Glutamatergic neuron (in vitro differentiated cells): ENCODE results near the gene HS3ST3B1. TPM values are rescaled to one million over a fixed set of nuclear protein-coding genes. Genes with fewer than 3 reads are reported as not detected.

Source experiments
- DNase-seq: peaks from one replicate; pipeline ENCODE4 v3.0.0; 2022
- H3K27ac Mint-ChIP-seq: one replicate; pipeline ENCODE4 v1.8.0; 2020; ENCODE audit warnings: mild to moderate bottlenecking, mixed read lengths, inconsistent platforms; ENCODE audit not compliant: unreplicated experiment
- H3K27me3 Mint-ChIP-seq: one replicate; pipeline ENCODE4 v1.8.0; 2020; ENCODE audit warnings: mild to moderate bottlenecking, moderate library complexity, mixed read lengths, inconsistent platforms; ENCODE audit not compliant: unreplicated experiment
- H3K36me3 Mint-ChIP-seq: one replicate; pipeline ENCODE4 v1.8.0; 2020; ENCODE audit warnings: mild to moderate bottlenecking, mixed read lengths, inconsistent platforms; ENCODE audit not compliant: unreplicated experiment
- H3K4me1 Mint-ChIP-seq: one replicate; pipeline ENCODE4 v1.8.0; 2020; ENCODE audit warnings: mild to moderate bottlenecking, low read depth, mixed read lengths, inconsistent platforms; ENCODE audit not compliant: unreplicated experiment
- H3K4me3 Mint-ChIP-seq: one replicate; pipeline ENCODE4 v1.8.0; 2020; ENCODE audit warnings: mild to moderate bottlenecking, mixed read lengths, inconsistent platforms; ENCODE audit not compliant: unreplicated experiment
- H3K9me3 Mint-ChIP-seq: one replicate; pipeline ENCODE4 v1.8.0; 2020; ENCODE audit warnings: mild to moderate bottlenecking, moderate library complexity, mixed read lengths, inconsistent platforms; ENCODE audit not compliant: unreplicated experiment
- total RNA-seq: library from RNA; stranded (reverse); fragmentation: NEBNext Ultra II Directional; extraction: Animal tissue kit (Norgen Biotek cat#: 25700); gene quantifications from one replicate; pipeline ENCODE4 v1.2.1, GENCODE V29; 2021; ENCODE audit not compliant: unreplicated experiment
- TF ChIP-seq, protein P1 (sequence below): fragments of 200-600 bp; sonication (generic); IDR thresholded peaks from one replicate; pipeline ENCODE4 v1.5.0; 2021; ENCODE audit not compliant: partially characterized antibody, unreplicated experiment

The HS3ST3B1 gene
- total RNA-seq, 1 donor from 2014 or later, result 2.4 TPM

DNA sequence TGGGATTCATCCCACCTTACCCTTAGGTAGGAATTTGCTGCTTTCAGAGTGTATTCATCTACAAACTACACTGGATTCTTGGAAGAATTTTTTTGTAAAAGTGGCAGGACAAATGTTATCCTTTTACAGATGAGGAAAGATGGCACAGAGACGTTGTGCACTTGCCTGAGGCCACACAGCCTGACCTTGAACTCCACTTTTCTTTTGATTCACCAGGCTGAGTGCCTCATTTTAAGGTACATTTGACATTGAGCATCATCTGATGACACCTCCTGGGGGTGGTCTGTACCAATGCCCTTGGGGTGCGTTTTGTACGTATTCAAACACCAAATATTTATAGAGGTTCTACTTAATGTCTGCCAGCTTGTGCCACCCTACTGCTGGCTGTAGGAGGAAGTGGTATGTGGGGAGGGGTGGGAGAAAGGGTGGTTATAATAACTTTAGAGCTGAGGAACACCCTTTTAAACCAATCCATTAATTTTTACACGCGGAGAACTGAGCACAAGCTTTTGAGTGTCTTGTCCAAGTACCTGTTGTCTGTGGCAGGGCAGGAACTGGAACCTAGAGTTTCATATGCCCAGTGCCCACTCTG, 29.1 kb downstream of the HS3ST3B1 start:
- DNase-seq, result no peak
- Mint-ChIP-seq H3K4me1 (peaks cover 3% of the 10 kb centered on the region), H3K27me3 (peaks cover 3% of the 10 kb centered on the region), H3K4me3 (no peak overlapping the region), H3K36me3 (no peaks in the 10 kb centered on the region), H3K27ac (no peak overlapping the region), H3K9me3 (peaks cover 2% of the 10 kb centered on the region)
- TF ChIP-seq, protein P1, sequence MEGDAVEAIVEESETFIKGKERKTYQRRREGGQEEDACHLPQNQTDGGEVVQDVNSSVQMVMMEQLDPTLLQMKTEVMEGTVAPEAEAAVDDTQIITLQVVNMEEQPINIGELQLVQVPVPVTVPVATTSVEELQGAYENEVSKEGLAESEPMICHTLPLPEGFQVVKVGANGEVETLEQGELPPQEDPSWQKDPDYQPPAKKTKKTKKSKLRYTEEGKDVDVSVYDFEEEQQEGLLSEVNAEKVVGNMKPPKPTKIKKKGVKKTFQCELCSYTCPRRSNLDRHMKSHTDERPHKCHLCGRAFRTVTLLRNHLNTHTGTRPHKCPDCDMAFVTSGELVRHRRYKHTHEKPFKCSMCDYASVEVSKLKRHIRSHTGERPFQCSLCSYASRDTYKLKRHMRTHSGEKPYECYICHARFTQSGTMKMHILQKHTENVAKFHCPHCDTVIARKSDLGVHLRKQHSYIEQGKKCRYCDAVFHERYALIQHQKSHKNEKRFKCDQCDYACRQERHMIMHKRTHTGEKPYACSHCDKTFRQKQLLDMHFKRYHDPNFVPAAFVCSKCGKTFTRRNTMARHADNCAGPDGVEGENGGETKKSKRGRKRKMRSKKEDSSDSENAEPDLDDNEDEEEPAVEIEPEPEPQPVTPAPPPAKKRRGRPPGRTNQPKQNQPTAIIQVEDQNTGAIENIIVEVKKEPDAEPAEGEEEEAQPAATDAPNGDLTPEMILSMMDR, result no peak

DNA sequence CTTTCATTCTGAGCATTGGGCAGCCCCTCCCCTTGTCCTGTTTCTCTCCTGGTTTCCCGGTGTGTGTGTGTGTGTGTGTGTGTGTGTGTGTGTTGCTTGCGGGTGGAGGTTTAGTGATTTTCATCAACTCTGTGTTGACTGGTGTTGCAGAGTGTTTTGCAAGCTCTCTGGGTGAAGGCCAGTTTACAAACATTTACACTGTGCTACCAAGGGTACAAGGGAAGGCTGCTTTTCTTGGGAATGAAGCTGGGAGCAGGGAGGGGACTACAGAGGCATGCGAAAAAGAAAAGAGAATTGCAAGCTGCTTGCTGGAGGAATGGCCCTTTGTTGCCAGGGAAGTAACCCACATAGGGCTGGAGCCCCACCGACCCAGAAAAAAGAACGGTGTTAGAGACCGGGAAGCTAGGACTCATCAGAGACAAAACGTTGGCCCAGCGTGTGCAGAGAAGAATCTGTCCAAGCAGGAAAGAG, 29.6 kb downstream of the HS3ST3B1 start:
- TF ChIP-seq, protein P1, result no peak
- Mint-ChIP-seq H3K27ac (no peak overlapping the region), H3K4me1 (peaks cover 3% of the 10 kb centered on the region), H3K27me3 (peaks cover 3% of the 10 kb centered on the region), H3K36me3 (no peaks in the 10 kb centered on the region), H3K4me3 (no peak overlapping the region), H3K9me3 (peaks cover 2% of the 10 kb centered on the region)
- no peak for DNase-seq

DNA sequence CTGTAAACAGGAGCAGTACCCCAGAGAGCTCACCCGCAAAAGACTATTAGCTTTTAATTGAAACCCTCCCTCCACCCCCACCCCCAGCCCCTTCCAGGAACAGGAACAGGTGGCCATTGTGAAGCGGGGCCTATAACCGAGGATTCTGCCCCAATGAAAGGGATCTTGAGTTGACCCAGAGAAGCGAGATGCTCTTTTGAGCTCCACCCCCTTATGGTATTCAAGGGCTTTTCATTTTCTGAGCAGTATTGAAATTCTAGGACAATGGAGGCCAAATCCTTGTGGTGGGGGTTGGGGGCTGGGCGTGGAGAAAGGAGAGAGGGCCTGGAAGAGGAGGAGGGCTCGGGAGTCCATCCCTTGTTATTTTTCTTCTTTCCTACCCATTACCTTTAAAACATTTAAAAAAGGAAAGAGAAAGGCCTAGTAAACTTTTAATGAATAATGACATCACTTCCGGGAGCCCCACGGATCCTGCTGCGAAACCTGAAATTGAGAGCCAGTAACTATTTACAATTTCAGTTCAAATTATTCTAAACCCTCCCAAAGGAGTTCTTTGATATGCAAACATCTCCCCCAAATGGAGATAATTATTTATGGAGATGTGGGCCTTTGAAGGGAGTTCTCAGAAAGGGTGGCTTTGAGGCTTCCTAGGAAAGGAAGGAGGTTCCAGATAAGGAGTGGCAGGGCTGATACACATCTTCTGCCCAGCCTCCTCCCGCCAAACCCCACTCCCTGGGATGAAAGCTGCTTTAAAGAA, 30.5 kb downstream of the HS3ST3B1 start:
- Mint-ChIP-seq H3K27me3 (peaks cover 3% of the 10 kb centered on the region), H3K9me3 (peaks cover 2% of the 10 kb centered on the region), H3K27ac (no peak overlapping the region), H3K4me1 (peaks cover 3% of the 10 kb centered on the region), H3K36me3 (no peaks in the 10 kb centered on the region), H3K4me3 (no peak overlapping the region)
- TF ChIP-seq, protein P1, result no peak
- no peak for DNase-seq

DNA sequence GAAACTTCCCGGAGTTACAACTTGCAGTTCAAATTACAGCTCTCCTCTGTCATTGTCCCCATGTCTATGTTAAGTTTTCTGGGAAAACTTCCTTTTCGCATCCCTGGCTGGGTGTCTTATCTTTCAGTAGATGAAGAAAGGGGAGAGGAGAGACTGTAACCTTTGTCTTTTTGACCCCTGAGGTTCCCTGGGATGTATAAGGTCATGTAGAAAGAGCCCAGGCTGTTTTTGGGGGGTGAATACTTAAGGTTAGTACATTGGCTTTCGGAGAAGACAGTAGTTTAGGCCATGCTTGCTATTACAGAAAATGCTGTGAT, 31.1 kb downstream of the HS3ST3B1 start:
- Mint-ChIP-seq H3K4me1 (peaks cover 3% of the 10 kb centered on the region), H3K27ac (no peak overlapping the region)

DNA sequence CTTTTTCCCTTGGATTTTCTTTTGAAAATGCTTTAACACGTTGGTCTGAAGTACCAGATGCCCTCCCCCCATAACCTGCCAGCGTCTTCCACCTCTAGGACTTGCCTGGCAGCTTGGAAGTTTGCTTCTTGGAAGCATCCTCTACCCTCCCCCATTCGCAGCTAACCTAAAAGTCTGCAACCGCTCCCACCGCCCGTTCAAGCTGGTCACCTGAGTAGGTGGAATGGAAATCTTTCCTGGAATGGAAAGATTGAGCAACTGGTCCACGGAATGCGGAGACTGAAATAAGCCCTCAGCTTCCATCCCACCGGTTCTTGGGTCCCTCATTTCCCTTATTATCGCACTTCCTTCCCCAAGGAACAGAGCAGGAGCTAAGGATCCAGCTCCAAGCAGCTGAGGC, 31.4 kb downstream of the HS3ST3B1 start:
- Mint-ChIP-seq H3K4me3 (no peak overlapping the region), H3K27ac (no peak overlapping the region), H3K9me3 (peaks cover 2% of the 10 kb centered on the region), H3K27me3 (peaks cover 3% of the 10 kb centered on the region), H3K4me1 (peaks cover 3% of the 10 kb centered on the region), H3K36me3 (no peaks in the 10 kb centered on the region)
- DNase-seq, result no peak
- TF ChIP-seq, protein P1, result no peak

More for the DNA sequence above, 31.1 kb downstream of the HS3ST3B1 start:
- no peak for DNase-seq
- peaks cover 3% of the 10 kb centered on the region for H3K27me3 Mint-ChIP-seq
- TF ChIP-seq, protein P1, result no peak
- no peaks in the 10 kb centered on the region for H3K36me3 Mint-ChIP-seq
- H3K9me3 Mint-ChIP-seq, result peaks cover 2% of the 10 kb centered on the region
- no peak overlapping the region for H3K4me3 Mint-ChIP-seq
